ENCODE measurements around the gene SLC6A16. TPM values are rescaled to one million over a fixed set of nuclear protein-coding genes. Genes with fewer than 3 reads are reported as not detected.
A peak's percentile ranks its signal among the peaks of the same experiment; 100 is the strongest.

The SLC6A16 gene
- total RNA-seq, 3 donors from 2014 or later, result 1.2 to 2.7 (median 2.0) TPM

- Histone ChIP-seq H3K4me1 (no peaks in the 10 kb centered on the region), H3K9me3 (peaks cover 6 to 8% of the 10 kb centered on the region in 2 donors), H3K27me3 (no peaks in the 10 kb centered on the region), H3K27ac (peak overlapping the region; percentile 78 to 93), H3K4me3 (peak overlapping the region in 2 of 3 donors; percentile 78 to 89), H3K36me3 (no peaks in the 10 kb centered on the region)
- DNase-seq (ENCODE audit: low spot score in 2 of 2), result no peak
- intact Hi-C loops (cut with DNase I; ENCODE audit: low total_unique reads), result no loop called here
- TF ChIP-seq POLR2A (IDR thresholded peaks at IDR 0.05), result no peak
Observed at GRCh38 chr19:49364083-49364737, 39.2 kb upstream of the SLC6A16 start.

- Histone ChIP-seq H3K4me3 (peak within 1 kb of the TSS; percentile 78 to 89 (median 86)), H3K9me3 (peaks cover 0 to under 1% of the 10 kb centered on the region in 2 donors), H3K27ac (peak within 1 kb of the TSS; percentile 78 to 93), H3K36me3 (no peaks in the 10 kb centered on the region), H3K4me1 (no peaks in the 10 kb centered on the region), H3K27me3 (no peaks in the 10 kb centered on the region)
- intact Hi-C loops (cut with DNase I; ENCODE audit: low total_unique reads), result no loop called here
- TF ChIP-seq CTCF (IDR thresholded peaks at IDR 0.05) (peak in 1 of 3 donors; percentile 12), POLR2A (IDR thresholded peaks at IDR 0.05) (peak; percentile 62), POLR2AphosphoS5 (IDR thresholded peaks at IDR 0.05) (peak; percentile 29 to 90 (median 43))
- peak; percentile 100 for DNase-seq (ENCODE audit: low spot score in 2 of 2)
Observed at GRCh38 chr19:49363268-49364082, 38.5 kb upstream of the SLC6A16 start, which contains the start of gene DKKL1. TSS of gene DKKL1 (plus strand) at chr19:49363877. CDS start at chr19:49363999, 122 bp downstream.

- Histone ChIP-seq H3K4me1 (no peaks in the 10 kb centered on the region), H3K27ac (peak overlapping the region; percentile 78 to 93), H3K27me3 (no peaks in the 10 kb centered on the region), H3K9me3 (no peaks in the 10 kb centered on the region), H3K4me3 (peak overlapping the region; percentile 78 to 89 (median 86)), H3K36me3 (no peaks in the 10 kb centered on the region)
- TF ChIP-seq CTCF (IDR thresholded peaks at IDR 0.05), result no peak
- TF ChIP-seq POLR2AphosphoS5 (IDR thresholded peaks at IDR 0.05), result no peak
- no peak for TF ChIP-seq POLR2A (IDR thresholded peaks at IDR 0.05)
- DNase-seq (ENCODE audit: low spot score in 2 of 2), result peak in 1 of 2 donors; percentile 63
- intact Hi-C loops (cut with DNase I; ENCODE audit: low total_unique reads), result no loop called here
Observed at GRCh38 chr19:49362929-49363267, 37.9 kb upstream of the SLC6A16 start.

- Histone ChIP-seq H3K36me3 (no peaks in the 10 kb centered on the region), H3K4me3 (peak within 1 kb of the TSS; percentile 78 to 89 (median 86)), H3K27me3 (no peaks in the 10 kb centered on the region), H3K4me1 (no peaks in the 10 kb centered on the region), H3K9me3 (no peaks in the 10 kb centered on the region), H3K27ac (peak within 1 kb of the TSS; percentile 93 to 98)
- peak in 1 of 2 donors; percentile 46 for DNase-seq (ENCODE audit: low spot score in 2 of 2)
- TF ChIP-seq CTCF (IDR thresholded peaks at IDR 0.05) (no peak), POLR2A (IDR thresholded peaks at IDR 0.05) (peak; percentile 41), POLR2AphosphoS5 (IDR thresholded peaks at IDR 0.05) (peak in 2 of 3 donors; percentile 15 to 20)
- intact Hi-C loops (cut with DNase I; ENCODE audit: low total_unique reads), result no loop called here
Observed at GRCh38 chr19:49362048-49362928, 37.3 kb upstream of the SLC6A16 start, which contains the start of gene TEAD2. TSS of gene TEAD2 (minus strand) at chr19:49362416. CDS start at chr19:49360075, 2,341 bp downstream.

- Histone ChIP-seq H3K27ac (peak overlapping the region; percentile 93 to 98), H3K27me3 (no peaks in the 10 kb centered on the region), H3K4me3 (peak overlapping the region; percentile 78 to 89 (median 86)), H3K9me3 (no peaks in the 10 kb centered on the region), H3K4me1 (peaks cover 0 to 3% of the 10 kb centered on the region in 2 donors), H3K36me3 (no peaks in the 10 kb centered on the region)
- TF ChIP-seq POLR2AphosphoS5 (IDR thresholded peaks at IDR 0.05) (peak in 2 of 3 donors; percentile 25 to 51), CTCF (IDR thresholded peaks at IDR 0.05) (no peak), POLR2A (IDR thresholded peaks at IDR 0.05) (no peak)
- intact Hi-C loops (cut with DNase I; ENCODE audit: low total_unique reads), result no loop called here
- peak; percentile 65 to 86 for DNase-seq (ENCODE audit: low spot score in 2 of 2)
Observed at GRCh38 chr19:49361438-49362047, 36.6 kb upstream of the SLC6A16 start.

Measured in breast epithelium (tissue), 4 donors.